HepG2 (cell line): Measurements from ENCODE around the gene EPB41L2. TPM values are rescaled to one million over a fixed set of nuclear protein-coding genes. Genes with fewer than 3 reads are reported as not detected.
A peak's percentile ranks its signal among the peaks of the same experiment; 100 is the strongest.

ENCODE experiments used
- ASH2L ChIP-seq: fragments of 300-600, 200-600 bp; sonication (generic); IDR thresholded peaks from 2 replicates; pipeline ENCODE4 v1.7.0; 2017; ENCODE audit warnings: low read depth, mild to moderate bottlenecking, moderate library complexity, mixed read lengths, low read length; ENCODE audit not compliant: insufficient read length
- GFI1 ChIP-seq: sonication (generic); formaldehyde crosslinking; IDR thresholded peaks from 2 replicates; pipeline ENCODE4 v1.5.0; 2020; ENCODE audit warnings: missing genetic modification reagents, mild to moderate bottlenecking, borderline replicate concordance
- GLI4 ChIP-seq: sonication (generic); formaldehyde crosslinking; IDR thresholded peaks from 2 replicates; pipeline ENCODE4 v1.5.1; 2020; ENCODE audit warnings: missing genetic modification reagents, mild to moderate bottlenecking, moderate library complexity, borderline replicate concordance
- HNRNPH1 ChIP-seq: fragments of 200-400 bp; formaldehyde crosslinking; optimal IDR thresholded peaks from 2 replicates; pipeline ENCODE3; 2017; ENCODE audit warnings: mild to moderate bottlenecking, low read depth, low read length
- HNRNPLL ChIP-seq: fragments of 200-400 bp; formaldehyde crosslinking; IDR thresholded peaks from 2 replicates; pipeline ENCODE4 v1.6.1; 2017; ENCODE audit warnings: mild to moderate bottlenecking, low read depth, low read length; ENCODE audit not compliant: poor library complexity, severe bottlenecking
- JUN ChIP-seq: sonication (generic); formaldehyde crosslinking; IDR thresholded peaks from 2 replicates; pipeline ENCODE4 v1.4.0; 2020; ENCODE audit warnings: mild to moderate bottlenecking, missing genetic modification reagents
- KDM3A ChIP-seq: IDR thresholded peaks from 2 replicates; pipeline ENCODE4 v1.6.1; 2018; ENCODE audit warnings: low read depth, missing compliant biosample characterization
- KMT2A ChIP-seq: sonication (generic); formaldehyde crosslinking; IDR thresholded peaks from 2 replicates; pipeline ENCODE4 v1.4.0; 2020; ENCODE audit warnings: missing genetic modification reagents
- RFX3 ChIP-seq: IDR thresholded peaks from 2 replicates; pipeline ENCODE4 v1.6.1; 2016; ENCODE audit warnings: missing biosample characterization, missing genetic modification reagents
- TBL1XR1 ChIP-seq: fragments of 150-350 bp; IDR thresholded peaks from 2 replicates; pipeline ENCODE4 v1.6.1; 2014; ENCODE audit warnings: borderline replicate concordance, low read length; ENCODE audit not compliant: partially characterized antibody
- ZNF121 ChIP-seq: sonication (generic); formaldehyde crosslinking; IDR thresholded peaks from 2 replicates; pipeline ENCODE4 v1.5.0; 2020; ENCODE audit warnings: mild to moderate bottlenecking, missing genetic modification reagents
- ZNF296 ChIP-seq: sonication (generic); formaldehyde crosslinking; conservative IDR thresholded peaks from 2 replicates; pipeline ENCODE4 v1.5.0; 2020; ENCODE audit warnings: mild to moderate bottlenecking, missing genetic modification reagents
- ZNF333 ChIP-seq: sonication (generic); formaldehyde crosslinking; IDR thresholded peaks from 2 replicates; pipeline ENCODE4 v1.4.0; 2020; ENCODE audit warnings: mild to moderate bottlenecking, missing genetic modification reagents, borderline replicate concordance
- ZNF674 ChIP-seq: sonication (generic); formaldehyde crosslinking; IDR thresholded peaks from 2 replicates; pipeline ENCODE4 v1.5.0; 2020; ENCODE audit warnings: low read depth, mild to moderate bottlenecking, missing genetic modification reagents
- ZNF713 ChIP-seq: sonication (generic); formaldehyde crosslinking; IDR thresholded peaks from 2 replicates; pipeline ENCODE4 v1.4.0; 2020; ENCODE audit warnings: mild to moderate bottlenecking, missing genetic modification reagents
- polyA plus RNA-seq, 8 experiments: library from polyadenylated mRNA; depleted of rRNA in 3 of 8; stranded (reverse) in 7 of 8; unstranded in 1 of 8; fragments of >200 nt; fragmentation: Illumina TruSeq in 4 of 8; extraction: Trizol in 4 of 8; gene quantifications; 2 replicates each; pipeline versions ENCODE4 v1.2.1 to v1.2.3, GENCODE V29; 2011 to 2016; ENCODE audit warnings: low read depth in 4 of 8, missing spikeins in 1 of 8, mixed read lengths in 1 of 8; ENCODE audit not compliant: insufficient read depth in 1 of 8
- total RNA-seq, 5 experiments: library from RNA; depleted of rRNA; stranded (reverse); fragments of >200 nt; fragmentation: Illumina TruSeq; extraction: Trizol; gene quantifications; 2 replicates each; pipeline ENCODE4 v1.2.3, GENCODE V29; 2016; ENCODE audit warnings: low read depth in 1 of 5
- TF ChIP-seq, protein P1 (sequence below): sonication (generic); formaldehyde crosslinking; IDR thresholded peaks from 2 replicates; pipeline ENCODE4 v1.5.0; 2020; ENCODE audit warnings: mild to moderate bottlenecking, missing genetic modification reagents, borderline replicate concordance
- TF ChIP-seq, protein P2 (sequence below): sonication (generic); formaldehyde crosslinking; IDR thresholded peaks from 2 replicates; pipeline ENCODE4 v1.5.1; 2020; ENCODE audit warnings: missing genetic modification reagents, mild to moderate bottlenecking, borderline replicate concordance
- TF ChIP-seq, protein P3 (sequence below): sonication (generic); formaldehyde crosslinking; IDR thresholded peaks from 2 replicates; pipeline ENCODE4 v1.4.0; 2020; ENCODE audit warnings: missing genetic modification reagents
- TF ChIP-seq, protein P4 (sequence below): sonication (generic); formaldehyde crosslinking; IDR thresholded peaks from 2 replicates; pipeline ENCODE4 v1.5.1; 2020; ENCODE audit warnings: missing genetic modification reagents, mild to moderate bottlenecking, borderline replicate concordance

The EPB41L2 gene
- total and polyA plus RNA-seq, 2 of the 13 experiments (the other 11 are each of a cell fraction or from before 2014, with no cell fraction given), result 41.7 to 56.4 TPM

DNA sequence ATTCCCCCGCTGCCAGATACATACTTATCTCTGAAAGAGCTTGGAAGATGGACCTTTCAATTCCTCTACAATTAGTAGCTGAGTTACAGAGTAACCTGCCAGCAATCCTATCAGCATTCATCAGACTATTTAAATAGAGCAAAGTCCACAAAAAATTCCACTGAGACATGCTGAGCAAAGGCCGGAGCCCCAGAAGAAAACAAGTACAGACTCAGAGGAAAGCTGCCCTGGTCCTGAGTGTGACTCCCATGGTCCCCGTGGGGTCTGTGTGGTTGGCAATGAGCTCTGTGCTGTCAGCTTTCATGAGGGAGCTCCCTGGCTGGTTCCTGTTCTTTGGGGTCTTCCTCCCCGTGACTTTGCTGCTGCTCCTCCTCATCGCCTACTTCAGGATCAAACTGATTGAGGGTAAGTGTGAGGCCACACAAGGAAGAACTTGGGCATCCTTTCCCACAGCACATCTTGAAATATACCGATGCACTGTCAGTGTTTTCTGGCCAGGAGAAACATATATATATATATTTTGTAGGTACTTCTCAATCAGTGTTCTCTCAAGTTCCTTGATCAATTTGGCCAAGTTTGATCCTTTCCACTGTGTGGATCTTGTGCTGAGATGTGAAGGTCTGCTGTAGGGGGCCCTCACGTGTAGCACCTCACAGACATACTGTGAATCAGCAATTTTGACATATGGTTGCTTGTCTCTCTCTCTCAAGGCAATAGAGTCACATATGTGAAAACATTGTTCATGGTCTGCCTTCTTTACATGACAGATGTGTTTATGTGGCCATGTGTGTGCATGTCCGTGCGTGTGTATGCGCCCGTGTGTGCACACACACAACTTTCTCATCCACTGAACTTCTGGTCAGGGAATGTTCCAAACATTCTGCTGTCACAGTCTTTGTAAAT lies 235.5 kb downstream of the EPB41L2 start, which contains the start of gene SMLR1 (continued):
- TF ChIP-seq ZNF713 (CRISPR knock-in tag), result no peak
- peak; percentile 56 for TF ChIP-seq GFI1 (CRISPR knock-in tag)
- no peak for TF ChIP-seq ZNF296 (CRISPR knock-in tag)
- TF ChIP-seq GLI4 (CRISPR knock-in tag), result no peak; the same call in 1 of the 2 replicates
- TF ChIP-seq HNRNPH1, result no peak
- no peak for TF ChIP-seq ZNF674 (CRISPR knock-in tag)
- no peak for TF ChIP-seq ZNF333 (CRISPR knock-in tag)
- no peak for TF ChIP-seq TBL1XR1
- TF ChIP-seq, protein P1, sequence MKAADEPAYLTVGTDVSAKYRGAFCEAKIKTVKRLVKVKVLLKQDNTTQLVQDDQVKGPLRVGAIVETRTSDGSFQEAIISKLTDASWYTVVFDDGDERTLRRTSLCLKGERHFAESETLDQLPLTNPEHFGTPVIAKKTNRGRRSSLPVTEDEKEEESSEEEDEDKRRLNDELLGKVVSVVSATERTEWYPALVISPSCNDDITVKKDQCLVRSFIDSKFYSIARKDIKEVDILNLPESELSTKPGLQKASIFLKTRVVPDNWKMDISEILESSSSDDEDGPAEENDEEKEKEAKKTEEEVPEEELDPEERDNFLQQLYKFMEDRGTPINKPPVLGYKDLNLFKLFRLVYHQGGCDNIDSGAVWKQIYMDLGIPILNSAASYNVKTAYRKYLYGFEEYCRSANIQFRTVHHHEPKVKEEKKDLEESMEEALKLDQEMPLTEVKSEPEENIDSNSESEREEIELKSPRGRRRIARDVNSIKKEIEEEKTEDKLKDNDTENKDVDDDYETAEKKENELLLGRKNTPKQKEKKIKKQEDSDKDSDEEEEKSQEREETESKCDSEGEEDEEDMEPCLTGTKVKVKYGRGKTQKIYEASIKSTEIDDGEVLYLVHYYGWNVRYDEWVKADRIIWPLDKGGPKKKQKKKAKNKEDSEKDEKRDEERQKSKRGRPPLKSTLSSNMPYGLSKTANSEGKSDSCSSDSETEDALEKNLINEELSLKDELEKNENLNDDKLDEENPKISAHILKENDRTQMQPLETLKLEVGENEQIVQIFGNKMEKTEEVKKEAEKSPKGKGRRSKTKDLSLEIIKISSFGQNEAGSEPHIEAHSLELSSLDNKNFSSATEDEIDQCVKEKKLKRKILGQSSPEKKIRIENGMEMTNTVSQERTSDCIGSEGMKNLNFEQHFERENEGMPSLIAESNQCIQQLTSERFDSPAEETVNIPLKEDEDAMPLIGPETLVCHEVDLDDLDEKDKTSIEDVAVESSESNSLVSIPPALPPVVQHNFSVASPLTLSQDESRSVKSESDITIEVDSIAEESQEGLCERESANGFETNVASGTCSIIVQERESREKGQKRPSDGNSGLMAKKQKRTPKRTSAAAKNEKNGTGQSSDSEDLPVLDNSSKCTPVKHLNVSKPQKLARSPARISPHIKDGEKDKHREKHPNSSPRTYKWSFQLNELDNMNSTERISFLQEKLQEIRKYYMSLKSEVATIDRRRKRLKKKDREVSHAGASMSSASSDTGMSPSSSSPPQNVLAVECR (CRISPR knock-in tag), result peak; percentile 66
- TF ChIP-seq HNRNPLL, result no peak
- TF ChIP-seq, protein P2, sequence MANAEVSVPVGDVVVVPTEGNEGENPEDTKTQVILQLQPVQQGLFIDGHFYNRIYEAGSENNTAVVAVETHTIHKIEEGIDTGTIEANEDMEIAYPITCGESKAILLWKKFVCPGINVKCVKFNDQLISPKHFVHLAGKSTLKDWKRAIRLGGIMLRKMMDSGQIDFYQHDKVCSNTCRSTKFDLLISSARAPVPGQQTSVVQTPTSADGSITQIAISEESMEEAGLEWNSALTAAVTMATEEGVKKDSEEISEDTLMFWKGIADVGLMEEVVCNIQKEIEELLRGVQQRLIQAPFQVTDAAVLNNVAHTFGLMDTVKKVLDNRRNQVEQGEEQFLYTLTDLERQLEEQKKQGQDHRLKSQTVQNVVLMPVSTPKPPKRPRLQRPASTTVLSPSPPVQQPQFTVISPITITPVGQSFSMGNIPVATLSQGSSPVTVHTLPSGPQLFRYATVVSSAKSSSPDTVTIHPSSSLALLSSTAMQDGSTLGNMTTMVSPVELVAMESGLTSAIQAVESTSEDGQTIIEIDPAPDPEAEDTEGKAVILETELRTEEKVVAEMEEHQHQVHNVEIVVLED, result peak; percentile 54; the same call in 1 of the 2 replicates
- TF ChIP-seq ASH2L, result peak; percentile 59
- TF ChIP-seq JUN (CRISPR knock-in tag), result peak; percentile 65; the same call in 1 of the 2 replicates
- TF ChIP-seq, protein P3, sequence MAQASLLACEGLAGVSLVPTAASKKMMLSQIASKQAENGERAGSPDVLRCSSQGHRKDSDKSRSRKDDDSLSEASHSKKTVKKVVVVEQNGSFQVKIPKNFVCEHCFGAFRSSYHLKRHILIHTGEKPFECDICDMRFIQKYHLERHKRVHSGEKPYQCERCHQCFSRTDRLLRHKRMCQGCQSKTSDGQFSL, result no peak
- no peak for TF ChIP-seq RFX3 (CRISPR knock-in tag)
- TF ChIP-seq KMT2A (CRISPR knock-in tag), result peak; percentile 52; the same call in 1 of the 2 replicates
- TF ChIP-seq, protein P4, sequence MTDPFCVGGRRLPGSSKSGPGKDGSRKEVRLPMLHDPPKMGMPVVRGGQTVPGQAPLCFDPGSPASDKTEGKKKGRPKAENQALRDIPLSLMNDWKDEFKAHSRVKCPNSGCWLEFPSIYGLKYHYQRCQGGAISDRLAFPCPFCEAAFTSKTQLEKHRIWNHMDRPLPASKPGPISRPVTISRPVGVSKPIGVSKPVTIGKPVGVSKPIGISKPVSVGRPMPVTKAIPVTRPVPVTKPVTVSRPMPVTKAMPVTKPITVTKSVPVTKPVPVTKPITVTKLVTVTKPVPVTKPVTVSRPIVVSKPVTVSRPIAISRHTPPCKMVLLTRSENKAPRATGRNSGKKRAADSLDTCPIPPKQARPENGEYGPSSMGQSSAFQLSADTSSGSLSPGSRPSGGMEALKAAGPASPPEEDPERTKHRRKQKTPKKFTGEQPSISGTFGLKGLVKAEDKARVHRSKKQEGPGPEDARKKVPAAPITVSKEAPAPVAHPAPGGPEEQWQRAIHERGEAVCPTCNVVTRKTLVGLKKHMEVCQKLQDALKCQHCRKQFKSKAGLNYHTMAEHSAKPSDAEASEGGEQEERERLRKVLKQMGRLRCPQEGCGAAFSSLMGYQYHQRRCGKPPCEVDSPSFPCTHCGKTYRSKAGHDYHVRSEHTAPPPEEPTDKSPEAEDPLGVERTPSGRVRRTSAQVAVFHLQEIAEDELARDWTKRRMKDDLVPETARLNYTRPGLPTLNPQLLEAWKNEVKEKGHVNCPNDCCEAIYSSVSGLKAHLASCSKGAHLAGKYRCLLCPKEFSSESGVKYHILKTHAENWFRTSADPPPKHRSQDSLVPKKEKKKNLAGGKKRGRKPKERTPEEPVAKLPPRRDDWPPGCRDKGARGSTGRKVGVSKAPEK (CRISPR knock-in tag), result no peak; the same call in 1 of the 2 replicates
- TF ChIP-seq KDM3A (CRISPR knock-in tag), result no peak
- no peak for TF ChIP-seq ZNF121
